Thyroid gland (tissue), 4 donors: ENCODE measurements around the gene IPO9. TPM values are rescaled to one million over a fixed set of nuclear protein-coding genes. Genes with fewer than 3 reads are reported as not detected.
A peak's percentile ranks its signal among the peaks of the same experiment; 100 is the strongest.

Experiments
- DNase-seq, 2 donors: peaks; one replicate each; pipeline ENCODE4 v3.0.0-alpha.2; 2019
- H3K27ac ChIP-seq, 3 donors: fragments of 200-600 bp; sonication (generic); 1 replicate in 2 of 3; 2 replicates in 1 of 3; pipeline ENCODE4 v1.5.1; 2016 to 2019; ENCODE audit warnings: mild to moderate bottlenecking in 1 of 3, moderate library complexity in 1 of 3
- H3K27me3 ChIP-seq: fragments of 200-600 bp; sonication (generic); one replicate; pipeline ENCODE4 v1.5.1; 2019
- H3K36me3 ChIP-seq, 2 donors: fragments of 200-600 bp; sonication (generic); one replicate each; pipeline ENCODE4 v1.5.1; 2016 to 2019
- H3K4me1 ChIP-seq, 2 donors: fragments of 200-600 bp; sonication (generic); one replicate each; pipeline ENCODE4 v1.5.1; 2017 to 2019
- H3K4me3 ChIP-seq, 3 donors: fragments of 200-600 bp; sonication (generic); replicated peaks in 1 of 3; 1 replicate in 2 of 3; 2 replicates in 1 of 3; pipeline ENCODE4 v1.5.1; 2016; ENCODE audit warnings: mild to moderate bottlenecking in 1 of 3
- H3K9me3 ChIP-seq: fragments of 200-600 bp; sonication (generic); one replicate; pipeline ENCODE4 v1.5.1; 2017
- POLR2A ChIP-seq, 2 donors: fragments of 450-650 bp; IDR thresholded peaks; one replicate each; pipeline ENCODE4 v1.6.1; 2017; ENCODE audit warnings: antibody characterized with exemption in 2 of 2, mild to moderate bottlenecking in 2 of 2, moderate library complexity in 1 of 2
- WGBS, 2 donors: methylation state at CpG; one replicate each; pipeline ENCODE4 v1.1.5; 2017; 5-methylcytosine and 5-hydroxymethylcytosine counted together
- intact Hi-C: fragments of 100-400 bp; cut with DNase I; formaldehyde crosslinking; loops from one replicate; pipeline ENCODE4 v1.15.1; 2023
- total RNA-seq, 4 donors: library from RNA; depleted of rRNA; stranded (reverse); fragments of >200 nt; gene quantifications; one replicate each; pipeline ENCODE4 v1.2.3, GENCODE V29; 2016
- TF ChIP-seq, protein P1 (sequence below), 6 experiments: fragments of 200-600 bp in 3 of 6; fragments of 450-650 bp in 3 of 6; sonication (generic) in 3 of 6; IDR thresholded peaks; one replicate each; pipeline ENCODE4 v1.5.1; 2016 to 2019; ENCODE audit warnings: antibody characterized with exemption in 6 of 6, mild to moderate bottlenecking in 2 of 6, inconsistent platforms in 1 of 6, moderate library complexity in 1 of 6

IPO9 gene
- total RNA-seq, 4 donors from 2014 or later: 28.4 to 42.1 (median 36.7) TPM

DNA sequence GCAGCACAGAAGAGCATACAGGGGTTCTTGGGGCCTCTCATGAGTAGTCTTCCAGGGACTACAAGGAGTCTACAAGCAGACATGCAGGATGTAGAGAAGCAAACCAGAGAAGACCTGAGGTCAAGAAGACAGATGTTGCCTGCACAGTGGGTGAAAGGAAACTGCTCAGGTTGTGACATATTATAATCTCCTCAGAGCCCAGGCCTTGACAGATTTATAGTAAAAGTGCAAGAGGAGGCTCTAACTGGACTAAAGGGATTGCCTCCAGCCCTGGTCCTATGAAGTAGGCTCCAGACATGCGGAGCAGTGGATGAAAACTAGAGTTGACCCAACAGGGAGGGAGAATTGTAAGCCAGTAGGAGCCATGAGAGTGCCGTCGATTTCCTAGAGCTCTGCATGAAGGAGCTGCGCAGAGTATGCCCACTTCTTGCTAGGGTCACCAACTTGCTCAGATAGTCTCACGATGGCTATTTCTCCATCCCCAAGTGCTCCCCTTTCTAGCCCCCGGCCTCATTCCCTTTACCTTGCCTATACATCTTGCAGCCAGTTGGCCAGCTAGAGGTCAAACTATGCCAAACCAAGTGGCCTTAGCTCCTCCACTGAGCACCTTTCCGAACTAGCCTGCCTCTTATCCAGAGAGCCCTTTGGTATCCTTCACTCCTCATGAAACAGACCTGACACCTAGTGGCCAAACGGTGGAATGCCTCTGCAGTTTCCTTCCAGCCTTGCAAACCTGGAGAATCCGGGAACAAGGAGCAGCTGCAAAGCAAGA, 36.2 kb upstream of the IPO9 start:
- H3K27ac ChIP-seq: peak overlapping the region in 2 of 3 donors; percentile 56 to 58
- no peak for TF ChIP-seq POLR2A (IDR thresholded peaks at IDR 0.05)
- TF ChIP-seq, protein P1, sequence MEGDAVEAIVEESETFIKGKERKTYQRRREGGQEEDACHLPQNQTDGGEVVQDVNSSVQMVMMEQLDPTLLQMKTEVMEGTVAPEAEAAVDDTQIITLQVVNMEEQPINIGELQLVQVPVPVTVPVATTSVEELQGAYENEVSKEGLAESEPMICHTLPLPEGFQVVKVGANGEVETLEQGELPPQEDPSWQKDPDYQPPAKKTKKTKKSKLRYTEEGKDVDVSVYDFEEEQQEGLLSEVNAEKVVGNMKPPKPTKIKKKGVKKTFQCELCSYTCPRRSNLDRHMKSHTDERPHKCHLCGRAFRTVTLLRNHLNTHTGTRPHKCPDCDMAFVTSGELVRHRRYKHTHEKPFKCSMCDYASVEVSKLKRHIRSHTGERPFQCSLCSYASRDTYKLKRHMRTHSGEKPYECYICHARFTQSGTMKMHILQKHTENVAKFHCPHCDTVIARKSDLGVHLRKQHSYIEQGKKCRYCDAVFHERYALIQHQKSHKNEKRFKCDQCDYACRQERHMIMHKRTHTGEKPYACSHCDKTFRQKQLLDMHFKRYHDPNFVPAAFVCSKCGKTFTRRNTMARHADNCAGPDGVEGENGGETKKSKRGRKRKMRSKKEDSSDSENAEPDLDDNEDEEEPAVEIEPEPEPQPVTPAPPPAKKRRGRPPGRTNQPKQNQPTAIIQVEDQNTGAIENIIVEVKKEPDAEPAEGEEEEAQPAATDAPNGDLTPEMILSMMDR (IDR thresholded peaks at IDR 0.05): peak; percentile 93 to 99 (median 97)
- 59% methylated on average over 9 of the region's 9 CpGs for whole genome bisulfite sequencing, 2 donors
- no peak overlapping the region for H3K4me3 ChIP-seq
- peaks cover 0 to 34% of the 10 kb centered on the region in 2 donors for H3K4me1 ChIP-seq
- no peaks in the 10 kb centered on the region for H3K27me3 ChIP-seq
- peaks cover 11 to 22% of the 10 kb centered on the region in 2 donors for H3K36me3 ChIP-seq
- no peaks in the 10 kb centered on the region for H3K9me3 ChIP-seq
- intact Hi-C loops: loop anchor here (2.0 to 5.0 kb wide), 2 partner anchors 84 to 230 kb away; no protein-coding TSS in a partner anchor
- peak; percentile 79 to 82 for DNase-seq

DNA sequence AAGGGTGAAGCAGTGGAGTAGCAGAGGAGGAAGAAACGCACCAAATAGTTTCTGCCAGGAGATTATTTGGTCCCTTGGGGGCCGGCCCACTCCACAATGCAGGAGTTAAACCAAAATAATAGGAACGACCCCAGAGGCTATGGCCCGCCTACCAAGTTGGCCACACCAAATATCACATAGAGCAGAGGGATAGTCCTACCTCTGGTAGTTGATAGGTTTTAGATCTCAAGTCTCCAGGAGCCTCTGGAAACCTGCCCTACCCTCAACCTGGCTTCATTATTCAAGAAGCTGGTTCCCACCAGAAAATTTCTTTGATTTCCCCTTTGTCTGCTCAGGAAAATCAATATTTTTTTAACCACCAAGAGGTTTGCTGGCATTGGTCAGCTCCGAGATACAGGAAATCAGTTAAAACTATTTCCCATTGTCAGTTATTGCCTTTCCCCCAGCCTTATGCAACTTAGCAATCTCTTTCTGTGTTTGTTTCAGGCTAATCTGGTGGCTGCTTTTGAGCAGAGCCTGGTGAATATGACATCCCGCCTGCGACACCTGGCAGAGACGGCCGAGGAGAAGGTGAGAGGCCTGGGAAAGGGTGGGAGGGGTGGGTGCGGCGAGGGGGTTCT, 35.5 kb upstream of the IPO9 start:
- WGBS, 2 donors: 73 to 76% methylated on average over 11 of the region's 11 CpGs
- Histone ChIP-seq H3K36me3 (peaks cover 14 to 22% of the 10 kb centered on the region in 2 donors), H3K9me3 (no peaks in the 10 kb centered on the region)

DNA sequence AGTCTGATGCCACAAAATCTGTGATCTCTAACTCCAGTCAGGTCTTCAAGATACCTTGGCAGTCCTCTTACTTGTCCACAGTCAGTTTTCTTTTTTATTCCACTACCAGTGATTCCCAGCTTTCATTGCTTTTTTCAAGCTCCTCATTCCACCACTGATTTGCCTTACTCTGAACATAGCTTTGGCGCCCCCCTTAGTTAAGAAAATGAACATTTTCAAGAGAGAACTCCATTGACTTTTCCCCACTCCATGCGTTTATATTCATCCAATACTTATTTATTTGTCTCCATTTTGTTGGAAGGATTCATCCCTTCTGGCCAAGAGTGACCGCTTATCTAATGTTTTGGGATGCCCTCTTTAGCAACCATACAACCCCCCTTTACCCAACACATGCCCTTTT, 33.9 kb upstream of the IPO9 start:
- intact Hi-C loops: no loop called here
- H3K36me3 ChIP-seq: peaks cover 14 to 22% of the 10 kb centered on the region in 2 donors
- no peaks in the 10 kb centered on the region for H3K9me3 ChIP-seq
- no peak overlapping the region for H3K4me3 ChIP-seq
- 72 to 79% methylated on average over 3 of the region's 3 CpGs for WGBS, 2 donors
- no peak for DNase-seq
- TF ChIP-seq, protein P1 (IDR thresholded peaks at IDR 0.05): peak in 3 of 6 experiments; percentile 21 to 28 (median 21)
- no peak for TF ChIP-seq POLR2A (IDR thresholded peaks at IDR 0.05)
- H3K27me3 ChIP-seq: no peaks in the 10 kb centered on the region
- peaks cover 0 to 25% of the 10 kb centered on the region in 2 donors for H3K4me1 ChIP-seq
- no peak overlapping the region for H3K27ac ChIP-seq

More for the DNA sequence above, 35.5 kb upstream of the IPO9 start:
- DNase-seq: no peak
- intact Hi-C loops: loop anchor here (2.0 to 5.0 kb wide), 2 partner anchors 85 to 231 kb away; no protein-coding TSS in a partner anchor
- H3K27ac ChIP-seq: no peak overlapping the region
- H3K4me1 ChIP-seq: peaks cover 0 to 34% of the 10 kb centered on the region in 2 donors
- H3K27me3 ChIP-seq: no peaks in the 10 kb centered on the region
- H3K4me3 ChIP-seq: no peak overlapping the region
- TF ChIP-seq POLR2A (IDR thresholded peaks at IDR 0.05): no peak
- TF ChIP-seq, protein P1 (IDR thresholded peaks at IDR 0.05): peak in 1 of 6 experiments; percentile 2

DNA sequence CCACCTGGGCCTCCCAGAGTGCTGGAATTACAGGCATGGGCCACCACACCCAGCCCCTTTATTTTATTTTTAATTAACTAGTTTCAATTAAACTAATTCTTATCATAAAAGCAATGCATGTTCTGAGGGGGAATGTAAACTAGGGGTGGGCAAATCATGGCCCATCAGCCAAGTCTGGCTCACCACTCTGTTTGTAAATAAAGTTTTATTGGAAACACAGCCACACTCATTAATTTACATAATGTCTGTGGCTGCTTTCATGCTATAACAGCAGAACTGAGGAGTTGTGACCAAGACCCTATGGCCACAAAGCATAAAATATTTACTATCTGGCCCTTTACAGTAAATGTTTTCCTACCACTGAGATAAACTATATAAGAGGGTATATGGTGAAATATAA, 28.7 kb upstream of the IPO9 start:
- Histone ChIP-seq H3K9me3 (no peaks in the 10 kb centered on the region), H3K27ac (no peak overlapping the region), H3K27me3 (no peaks in the 10 kb centered on the region), H3K36me3 (peaks cover 0 to 24% of the 10 kb centered on the region in 2 donors), H3K4me3 (no peak overlapping the region), H3K4me1 (no peaks in the 10 kb centered on the region)
- no peak for DNase-seq
- TF ChIP-seq, protein P1 (IDR thresholded peaks at IDR 0.05): no peak
- no peak for TF ChIP-seq POLR2A (IDR thresholded peaks at IDR 0.05)
- intact Hi-C loops: no loop called here

DNA sequence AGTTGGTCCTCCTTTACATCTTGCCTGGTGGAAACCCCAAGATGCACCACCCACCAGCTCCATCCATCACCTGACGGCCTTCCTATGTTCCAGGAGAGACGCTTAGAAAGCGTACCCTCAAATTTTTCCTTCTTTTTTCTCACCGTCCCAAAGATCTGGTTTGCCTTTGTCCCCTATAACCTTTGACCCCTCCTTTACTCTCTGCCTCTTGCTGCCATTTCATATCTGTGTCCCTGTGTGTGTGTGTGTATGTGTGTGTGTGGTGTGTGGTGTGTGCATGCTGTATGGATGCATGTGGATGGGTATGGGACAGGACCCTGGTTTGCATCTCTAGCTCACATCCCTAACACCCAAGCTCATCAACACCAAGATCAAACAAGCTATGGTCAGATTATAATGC, 22.2 kb upstream of the IPO9 start:
- TF ChIP-seq, protein P1 (IDR thresholded peaks at IDR 0.05): no peak
- no peaks in the 10 kb centered on the region for H3K27me3 ChIP-seq
- no peaks in the 10 kb centered on the region for H3K9me3 ChIP-seq
- peaks cover 47 to 48% of the 10 kb centered on the region in 2 donors for H3K36me3 ChIP-seq
- H3K4me3 ChIP-seq: no peak overlapping the region
- no peak overlapping the region for H3K27ac ChIP-seq
- 95% methylated on average over 4 of the region's 4 CpGs for WGBS, 2 donors
- intact Hi-C loops: no loop called here
- no peak for DNase-seq
- no peaks in the 10 kb centered on the region for H3K4me1 ChIP-seq
